RWPE1 (cell line): ENCODE measurements around the gene ADGRF1.

Experiments used
- CTCF ChIA-PET: fragments of 350-600 bp; sonication (Branson Sonifier 250); formaldehyde crosslinking; extraction: SDS; loops from one replicate; lab custom pipeline; 2021; lab: Yijun Ruan, JAX
- POLR2A ChIA-PET: fragments of 400-600 bp; formaldehyde crosslinking; extraction: SDS; loops from one replicate; lab custom pipeline; 2020; ENCODE audit warnings: antibody characterized with exemption; ENCODE audit not compliant: low non-redundant PET; lab: Yijun Ruan, JAX
- DNase-seq: peaks from one replicate; pipeline ENCODE4 v3.0.0; 2012; ENCODE audit warnings: low spot score
- H3K27ac ChIP-seq: fragments of 450-650 bp; 2 replicates; pipeline ENCODE4 v1.5.1; 2017
- CTCF ChIP-seq: fragments of 450-650 bp; conservative IDR thresholded peaks from 2 replicates; pipeline ENCODE4 v1.5.1; 2017; ENCODE audit warnings: low read depth, mild to moderate bottlenecking

The ADGRF1 gene

GRCh38 chr6:46949632-46950280, 92.4 kb downstream of the ADGRF1 start:
- CTCF ChIA-PET = interaction anchor here (0.6 kb wide), 1 partner anchor 632 kb away, joined by 4 read pairs; no protein-coding TSS in a partner anchor
- DNase-seq = no peak
- H3K27ac ChIP-seq = no peak overlapping the region
- no peak for TF ChIP-seq CTCF
- POLR2A ChIA-PET = no interaction called here

DNA sequence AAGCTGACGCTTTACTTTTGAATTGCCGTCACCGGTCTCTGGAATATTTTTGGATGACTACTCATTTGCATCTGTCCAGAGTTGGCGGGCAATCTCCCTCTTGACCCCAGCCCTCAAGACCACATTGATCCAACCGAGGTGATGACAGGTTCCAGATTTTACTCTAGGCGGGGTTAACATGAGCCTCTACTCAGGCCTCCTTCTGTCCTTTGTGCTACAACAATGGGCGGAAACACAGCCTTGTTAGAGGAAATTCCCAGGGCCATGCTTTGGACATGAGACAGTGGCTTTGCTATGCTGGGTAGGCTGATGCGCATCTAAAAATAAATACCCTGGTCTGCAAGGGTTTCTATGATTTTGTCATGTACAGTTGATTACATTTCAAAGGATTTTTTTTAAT, 93.4 kb downstream of the ADGRF1 start:
- no peak overlapping the region for H3K27ac ChIP-seq
- ChIA-PET POLR2A (no interaction called here), CTCF (no interaction called here)
- no peak for TF ChIP-seq CTCF
- no peak for DNase-seq
